HL-60 (cell line): ENCODE results near the gene SEMG2.

Source experiments
- DNase-seq, 2 experiments: peaks; one replicate each; pipeline ENCODE4 v3.0.0-alpha.2; 2010 to 2020; ENCODE audit warnings: low read depth in 1 of 2, low spot score in 1 of 2
- H3K27ac ChIP-seq: fragments of 250-450 bp; sonication (Bioruptor Pico); replicated peaks from 2 replicates; pipeline ENCODE4 v1.5.1; 2020; ENCODE audit warnings: mild to moderate bottlenecking, moderate library complexity
- H3K27me3 ChIP-seq: fragments of 250-450 bp; sonication (Bioruptor Pico); 2 replicates; pipeline ENCODE4 v1.5.1; 2021; ENCODE audit warnings: mild to moderate bottlenecking, moderate library complexity; ENCODE audit not compliant: insufficient read depth, poor library complexity, severe bottlenecking
- H3K4me3 ChIP-seq: replicated peaks from 2 replicates; pipeline ENCODE4 v1.5.1; 2011; ENCODE audit warnings: mild to moderate bottlenecking, control low read depth, low read length; ENCODE audit not compliant: insufficient read depth
- GABPA ChIP-seq: IDR thresholded peaks from 2 replicates; pipeline ENCODE4 v1.6.1; 2012; ENCODE audit warnings: low read depth
- POLR2AphosphoS5 ChIP-seq: IDR thresholded peaks from 2 replicates; pipeline ENCODE4 v1.6.1; 2012; ENCODE audit warnings: low read depth
- SPI1 ChIP-seq: IDR thresholded peaks from 2 replicates; pipeline ENCODE4 v1.6.1; 2012; ENCODE audit warnings: low read depth, mild to moderate bottlenecking, borderline replicate concordance
- TF ChIP-seq, protein P1 (sequence below): IDR thresholded peaks from 2 replicates; pipeline ENCODE4 v1.6.1; 2012; ENCODE audit warnings: low read depth; ENCODE audit not compliant: insufficient replicate concordance
- TF ChIP-seq, protein P2 (sequence below): IDR thresholded peaks from one replicate; pipeline ENCODE4 v1.5.1; 2011; ENCODE audit warnings: low read length, control low read depth, inconsistent platforms; ENCODE audit not compliant: insufficient read depth

SEMG2 gene

DNA sequence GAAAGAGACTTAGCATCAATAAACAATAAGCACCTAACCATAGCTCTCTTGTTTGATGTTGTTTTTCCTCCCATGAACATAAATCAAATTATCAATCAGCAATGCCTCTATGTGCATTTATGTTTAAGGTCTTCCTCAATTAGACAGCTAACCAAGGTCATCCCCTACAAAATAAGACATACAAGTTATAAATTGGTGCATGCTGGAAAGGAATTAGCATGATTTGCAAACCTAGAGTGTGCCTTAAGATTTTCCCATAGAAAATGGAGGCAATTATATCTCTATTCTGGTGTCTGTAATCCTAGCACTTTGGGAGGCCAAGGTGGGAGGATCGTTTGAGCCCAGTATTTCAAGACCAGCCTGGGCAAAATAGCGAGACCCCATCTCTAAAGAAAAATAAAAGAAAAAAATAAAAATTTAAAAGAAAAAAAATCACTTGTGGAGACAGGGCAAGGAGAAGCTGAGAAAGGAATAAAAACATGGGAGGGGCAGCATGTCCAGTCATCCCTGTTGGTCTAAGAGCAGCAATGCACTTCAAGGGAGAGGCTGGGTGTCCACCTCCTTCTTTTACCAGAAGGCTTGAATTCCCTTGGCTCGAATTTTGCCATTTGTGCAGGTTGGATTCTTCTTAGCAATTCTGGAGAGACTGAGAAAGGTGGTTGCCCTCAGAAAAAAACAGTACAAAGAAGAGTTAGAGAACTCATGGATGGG is 42.5 kb downstream of the SEMG2 start:
- DNase-seq: no peak
- no peaks in the 10 kb centered on the region for H3K27me3 ChIP-seq
- H3K27ac ChIP-seq: no peak overlapping the region
- no peak overlapping the region for H3K4me3 ChIP-seq
- TF ChIP-seq, protein P1, sequence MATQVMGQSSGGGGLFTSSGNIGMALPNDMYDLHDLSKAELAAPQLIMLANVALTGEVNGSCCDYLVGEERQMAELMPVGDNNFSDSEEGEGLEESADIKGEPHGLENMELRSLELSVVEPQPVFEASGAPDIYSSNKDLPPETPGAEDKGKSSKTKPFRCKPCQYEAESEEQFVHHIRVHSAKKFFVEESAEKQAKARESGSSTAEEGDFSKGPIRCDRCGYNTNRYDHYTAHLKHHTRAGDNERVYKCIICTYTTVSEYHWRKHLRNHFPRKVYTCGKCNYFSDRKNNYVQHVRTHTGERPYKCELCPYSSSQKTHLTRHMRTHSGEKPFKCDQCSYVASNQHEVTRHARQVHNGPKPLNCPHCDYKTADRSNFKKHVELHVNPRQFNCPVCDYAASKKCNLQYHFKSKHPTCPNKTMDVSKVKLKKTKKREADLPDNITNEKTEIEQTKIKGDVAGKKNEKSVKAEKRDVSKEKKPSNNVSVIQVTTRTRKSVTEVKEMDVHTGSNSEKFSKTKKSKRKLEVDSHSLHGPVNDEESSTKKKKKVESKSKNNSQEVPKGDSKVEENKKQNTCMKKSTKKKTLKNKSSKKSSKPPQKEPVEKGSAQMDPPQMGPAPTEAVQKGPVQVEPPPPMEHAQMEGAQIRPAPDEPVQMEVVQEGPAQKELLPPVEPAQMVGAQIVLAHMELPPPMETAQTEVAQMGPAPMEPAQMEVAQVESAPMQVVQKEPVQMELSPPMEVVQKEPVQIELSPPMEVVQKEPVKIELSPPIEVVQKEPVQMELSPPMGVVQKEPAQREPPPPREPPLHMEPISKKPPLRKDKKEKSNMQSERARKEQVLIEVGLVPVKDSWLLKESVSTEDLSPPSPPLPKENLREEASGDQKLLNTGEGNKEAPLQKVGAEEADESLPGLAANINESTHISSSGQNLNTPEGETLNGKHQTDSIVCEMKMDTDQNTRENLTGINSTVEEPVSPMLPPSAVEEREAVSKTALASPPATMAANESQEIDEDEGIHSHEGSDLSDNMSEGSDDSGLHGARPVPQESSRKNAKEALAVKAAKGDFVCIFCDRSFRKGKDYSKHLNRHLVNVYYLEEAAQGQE: no peak
- TF ChIP-seq POLR2AphosphoS5 (no peak), SPI1 (no peak), GABPA (no peak)
- TF ChIP-seq, protein P2, sequence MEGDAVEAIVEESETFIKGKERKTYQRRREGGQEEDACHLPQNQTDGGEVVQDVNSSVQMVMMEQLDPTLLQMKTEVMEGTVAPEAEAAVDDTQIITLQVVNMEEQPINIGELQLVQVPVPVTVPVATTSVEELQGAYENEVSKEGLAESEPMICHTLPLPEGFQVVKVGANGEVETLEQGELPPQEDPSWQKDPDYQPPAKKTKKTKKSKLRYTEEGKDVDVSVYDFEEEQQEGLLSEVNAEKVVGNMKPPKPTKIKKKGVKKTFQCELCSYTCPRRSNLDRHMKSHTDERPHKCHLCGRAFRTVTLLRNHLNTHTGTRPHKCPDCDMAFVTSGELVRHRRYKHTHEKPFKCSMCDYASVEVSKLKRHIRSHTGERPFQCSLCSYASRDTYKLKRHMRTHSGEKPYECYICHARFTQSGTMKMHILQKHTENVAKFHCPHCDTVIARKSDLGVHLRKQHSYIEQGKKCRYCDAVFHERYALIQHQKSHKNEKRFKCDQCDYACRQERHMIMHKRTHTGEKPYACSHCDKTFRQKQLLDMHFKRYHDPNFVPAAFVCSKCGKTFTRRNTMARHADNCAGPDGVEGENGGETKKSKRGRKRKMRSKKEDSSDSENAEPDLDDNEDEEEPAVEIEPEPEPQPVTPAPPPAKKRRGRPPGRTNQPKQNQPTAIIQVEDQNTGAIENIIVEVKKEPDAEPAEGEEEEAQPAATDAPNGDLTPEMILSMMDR: no peak

DNA sequence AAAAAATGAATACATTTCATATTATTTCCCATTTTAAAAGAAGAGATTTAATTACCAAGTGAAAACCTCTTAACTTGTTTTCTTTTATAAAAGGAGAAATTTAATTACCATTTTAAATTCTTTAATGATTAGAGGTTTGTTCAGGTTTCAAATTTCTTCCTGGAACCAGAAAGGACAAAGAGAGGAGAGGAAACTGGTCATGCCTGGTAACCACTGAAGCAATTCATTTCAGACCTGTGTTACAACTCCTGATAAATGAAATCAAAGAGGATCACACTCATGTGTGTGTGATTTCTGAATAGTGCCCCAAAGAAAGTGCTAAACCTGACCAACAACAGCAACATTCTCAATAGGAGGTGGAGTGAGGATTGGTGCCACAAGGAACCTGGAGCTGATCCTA is 45.8 kb downstream of the SEMG2 start:
- no peak for DNase-seq
- Histone ChIP-seq H3K27ac (no peak overlapping the region), H3K27me3 (no peaks in the 10 kb centered on the region), H3K4me3 (no peak overlapping the region)
- no peak for TF ChIP-seq SPI1

DNA sequence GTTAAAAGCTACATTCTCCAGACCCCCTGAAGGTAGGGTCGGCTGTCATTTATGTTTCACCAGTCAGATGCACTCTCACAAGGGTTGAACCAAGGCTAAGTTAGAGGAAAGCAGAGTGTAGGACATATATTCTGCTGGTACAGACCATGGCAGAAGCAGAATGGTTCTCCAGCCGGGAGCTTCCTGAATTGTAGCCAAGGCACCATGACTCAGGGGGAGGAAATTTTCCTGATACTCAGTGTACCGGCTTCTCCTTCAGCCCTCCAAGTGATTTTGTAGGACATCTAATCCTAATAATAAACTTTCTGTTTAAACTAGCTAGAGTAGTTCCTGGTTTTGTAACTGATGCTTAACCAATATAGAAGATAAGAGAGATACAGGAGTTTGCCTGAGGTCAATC is 47.4 kb downstream of the SEMG2 start:
- no peak for TF ChIP-seq SPI1
- TF ChIP-seq, protein P1: no peak
- TF ChIP-seq POLR2AphosphoS5: no peak
- no peak for TF ChIP-seq GABPA
- TF ChIP-seq, protein P2: no peak
- Histone ChIP-seq H3K27ac (no peak overlapping the region), H3K27me3 (no peaks in the 10 kb centered on the region), H3K4me3 (no peak overlapping the region)
- no peak for DNase-seq

DNA sequence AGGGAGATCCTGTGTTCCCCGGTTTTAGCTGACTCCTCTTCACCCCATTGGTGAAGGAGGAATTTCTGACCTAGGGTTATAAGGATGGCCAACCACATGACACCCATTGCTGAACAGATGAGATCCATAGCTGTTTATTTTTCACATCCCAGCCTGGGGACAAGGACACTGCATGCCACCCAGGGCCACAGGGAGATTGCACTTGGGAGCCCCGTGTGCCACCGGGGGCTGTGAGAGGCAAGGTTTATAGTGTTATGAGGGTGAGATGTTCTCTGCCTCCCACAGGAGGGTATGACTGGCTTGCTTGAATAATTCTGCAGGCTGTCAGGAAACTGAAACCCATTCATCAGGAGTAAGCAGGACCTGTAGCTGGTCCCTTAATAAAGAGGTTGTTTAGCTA is 47.9 kb downstream of the SEMG2 start:
- no peak for DNase-seq
- H3K27ac ChIP-seq: no peak overlapping the region
- no peak overlapping the region for H3K4me3 ChIP-seq
- H3K27me3 ChIP-seq: no peaks in the 10 kb centered on the region
- TF ChIP-seq, protein P2: no peak
- no peak for TF ChIP-seq GABPA
- TF ChIP-seq, protein P1: no peak
- TF ChIP-seq SPI1: no peak
- TF ChIP-seq POLR2AphosphoS5: no peak
